OCI-LY7 (cell line): Measurements from ENCODE around the gene PCDHGA5. TPM values are rescaled to one million over a fixed set of nuclear protein-coding genes. Genes with fewer than 3 reads are reported as not detected.
"Not testable (repeated sequence)": the region's sequence is repeated elsewhere in the genome, so short reads cannot be mapped to it uniquely, and the experiment has no call there.

Experiments used
- BruUV-seq: library from RNA; stranded (reverse); fragments of 400-500 nt; replicated peaks from 2 replicates; lab custom pipeline; 2021; lab: Mats Ljungman, UMichigan
- CTCF ChIA-PET: fragments of 300-600 bp; sonication (Branson Sonifier 250); formaldehyde crosslinking; loops from one replicate; lab custom pipeline; 2022; ENCODE audit warnings: antibody characterized with exemption; ENCODE audit not compliant: unreplicated experiment; lab: Charles Lee
- POLR2A ChIA-PET: fragments of 300-600 bp; sonication (Branson Sonifier 250); formaldehyde crosslinking; loops from one replicate; lab custom pipeline; 2022; ENCODE audit warnings: antibody characterized with exemption; lab: Charles Lee
- DNase-seq: peaks from one replicate; pipeline ENCODE4 v3.0.0-alpha.2; 2015; ENCODE audit warnings: low spot score
- H2AFZ ChIP-seq: fragments of 200-600 bp; sonication (generic), shearing (Covaris generic); 2 replicates; pipeline ENCODE4 v1.6.1; 2014; ENCODE audit warnings: mild to moderate bottlenecking, antibody characterized with exemption, low read length, moderate library complexity
- H3K27ac ChIP-seq: fragments of 200-600 bp; sonication (generic); 2 replicates; pipeline ENCODE4 v1.5.1; 2014; ENCODE audit warnings: mixed run types, low read depth, mild to moderate bottlenecking, moderate library complexity, low read length, inconsistent platforms; ENCODE audit not compliant: poor library complexity, severe bottlenecking
- H3K36me3 ChIP-seq: fragments of 200-600 bp; sonication (generic); 2 replicates; pipeline ENCODE4 v1.6.1; 2014; ENCODE audit warnings: mild to moderate bottlenecking, antibody characterized with exemption, low read length, moderate library complexity, mixed read lengths; ENCODE audit not compliant: insufficient read depth
- H3K4me1 ChIP-seq: fragments of 200-600 bp; sonication (generic); 2 replicates; pipeline ENCODE4 v1.5.1; 2014; ENCODE audit warnings: mild to moderate bottlenecking, low read length; ENCODE audit not compliant: insufficient read depth, poor library complexity, severe bottlenecking
- H3K4me2 ChIP-seq: fragments of 200-600 bp; sonication (generic); 2 replicates; pipeline ENCODE4 v1.6.1; 2014; ENCODE audit warnings: mild to moderate bottlenecking, low read length
- H3K4me3 ChIP-seq: fragments of 200-600 bp; sonication (generic); 2 replicates; pipeline ENCODE4 v1.5.1; 2014; ENCODE audit warnings: mild to moderate bottlenecking, low read depth, low read length; ENCODE audit not compliant: poor library complexity, severe bottlenecking
- H3K79me2 ChIP-seq: fragments of 200-600 bp; sonication (generic); 2 replicates; pipeline ENCODE4 v1.6.1; 2016; ENCODE audit warnings: low read depth, mild to moderate bottlenecking, low read length, moderate library complexity, mixed read lengths; ENCODE audit not compliant: insufficient read depth
- H3K9me2 ChIP-seq: fragments of 200-600 bp; sonication (generic); 2 replicates; pipeline ENCODE4 v1.6.1; 2016; ENCODE audit warnings: mild to moderate bottlenecking, low read length, mixed read lengths; ENCODE audit not compliant: insufficient read depth
- H3K9me3 ChIP-seq: fragments of 200-600 bp; sonication (generic); 2 replicates; pipeline ENCODE4 v1.6.1; 2014; ENCODE audit warnings: mild to moderate bottlenecking, mixed run types, low read length, mixed read lengths
- H4K20me1 ChIP-seq: fragments of 200-600 bp; sonication (generic); 2 replicates; pipeline ENCODE4 v1.6.1; 2014; ENCODE audit warnings: mild to moderate bottlenecking, antibody characterized with exemption, low read length, moderate library complexity, mixed read lengths; ENCODE audit not compliant: insufficient read depth
- EZH2phosphoT487 ChIP-seq: fragments of 200-600 bp; sonication (generic); IDR thresholded peaks from 2 replicates; pipeline ENCODE4 v1.6.1; 2018; ENCODE audit warnings: low read depth, borderline replicate concordance, mild to moderate bottlenecking, mixed run types, antibody characterized with exemption, low read length, moderate library complexity, mixed read lengths
- intact Hi-C: fragments of 100-400 bp; cut with micrococcal nuclease; formaldehyde crosslinking; loops from one replicate; pipeline ENCODE4 v1.10.0; 2022; ENCODE audit not compliant: unreplicated experiment
- total RNA-seq, 2 experiments: library from RNA; depleted of rRNA in 1 of 2; stranded (reverse); fragments of >200 nt in 1 of 2; shearing (Covaris generic) in 1 of 2; gene quantifications; 2 replicates each; pipeline ENCODE4 v1.2.3, GENCODE V29; 2014 to 2022
- TF ChIP-seq, protein P1 (sequence below): fragments of 200-600 bp; sonication (generic); conservative IDR thresholded peaks from 2 replicates; pipeline ENCODE4 v1.5.1; 2014; ENCODE audit warnings: mild to moderate bottlenecking, antibody characterized with exemption, low read length, moderate library complexity, mixed read lengths

PCDHGA5 gene
- total RNA-seq, 2 experiments from 2014 or later: 4.9 to 5.2 TPM

DNA sequence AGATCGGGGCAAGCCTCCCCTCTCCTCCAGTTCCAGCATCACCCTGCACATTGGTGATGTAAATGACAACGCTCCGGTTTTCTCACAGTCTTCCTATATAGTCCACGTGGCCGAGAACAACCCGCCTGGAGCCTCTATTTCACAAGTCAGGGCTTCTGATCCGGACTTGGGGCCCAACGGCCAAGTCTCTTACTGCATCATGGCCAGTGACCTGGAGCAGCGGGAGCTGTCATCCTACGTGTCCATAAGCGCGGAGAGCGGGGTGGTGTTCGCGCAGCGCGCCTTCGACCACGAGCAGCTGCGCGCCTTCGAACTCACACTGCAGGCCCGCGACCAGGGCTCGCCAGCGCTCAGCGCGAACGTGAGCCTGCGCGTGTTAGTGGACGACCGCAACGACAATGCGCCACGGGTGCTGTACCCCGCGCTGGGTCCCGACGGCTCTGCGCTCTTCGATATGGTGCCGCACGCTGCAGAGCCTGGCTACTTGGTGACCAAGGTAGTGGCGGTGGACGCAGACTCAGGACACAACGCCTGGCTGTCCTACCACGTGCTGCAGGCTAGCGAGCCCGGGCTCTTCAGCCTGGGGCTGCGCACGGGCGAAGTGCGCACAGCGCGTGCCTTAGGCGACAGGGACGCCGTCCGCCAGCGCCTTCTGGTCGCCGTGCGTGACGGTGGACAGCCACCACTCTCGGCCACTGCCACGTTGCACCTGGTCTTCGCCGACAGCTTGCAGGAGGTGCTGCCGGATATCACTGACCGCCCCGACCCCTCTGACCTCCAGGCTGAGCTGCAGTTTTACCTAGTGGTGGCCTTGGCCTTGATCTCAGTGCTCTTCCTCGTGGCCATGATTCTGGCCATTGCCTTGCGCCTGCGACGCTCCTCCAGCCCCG, 25.4 kb downstream of the PCDHGA5 start:
- no peak for DNase-seq
- intact Hi-C loops: no loop called here
- ChIA-PET CTCF (interaction anchor here (0.6 to 1.3 kb wide), 3 partner anchors 70 to 169 kb away, joined by 3 to 5 read pairs (median 3); partner anchors contain the start of gene TAF7), POLR2A (no interaction called here)
- TF ChIP-seq EZH2phosphoT487: no peak
- H3K27ac ChIP-seq: no peak overlapping the region
- no peak overlapping the region for H3K4me3 ChIP-seq
- no peaks in the 10 kb centered on the region for H3K36me3 ChIP-seq
- no peaks in the 10 kb centered on the region for H3K9me3 ChIP-seq
- no peaks in the 10 kb centered on the region for H4K20me1 ChIP-seq
- no peaks in the 10 kb centered on the region for H3K9me2 ChIP-seq
- H3K4me2 ChIP-seq: no peak overlapping the region
- no peak overlapping the region for H2AFZ ChIP-seq
- no TSS peak for BruUV-seq
- H3K79me2 ChIP-seq: peaks cover 8% of the 10 kb centered on the region; the same call in 1 of the 2 replicates
- H3K4me1 ChIP-seq: peaks cover 7% of the 10 kb centered on the region

DNA sequence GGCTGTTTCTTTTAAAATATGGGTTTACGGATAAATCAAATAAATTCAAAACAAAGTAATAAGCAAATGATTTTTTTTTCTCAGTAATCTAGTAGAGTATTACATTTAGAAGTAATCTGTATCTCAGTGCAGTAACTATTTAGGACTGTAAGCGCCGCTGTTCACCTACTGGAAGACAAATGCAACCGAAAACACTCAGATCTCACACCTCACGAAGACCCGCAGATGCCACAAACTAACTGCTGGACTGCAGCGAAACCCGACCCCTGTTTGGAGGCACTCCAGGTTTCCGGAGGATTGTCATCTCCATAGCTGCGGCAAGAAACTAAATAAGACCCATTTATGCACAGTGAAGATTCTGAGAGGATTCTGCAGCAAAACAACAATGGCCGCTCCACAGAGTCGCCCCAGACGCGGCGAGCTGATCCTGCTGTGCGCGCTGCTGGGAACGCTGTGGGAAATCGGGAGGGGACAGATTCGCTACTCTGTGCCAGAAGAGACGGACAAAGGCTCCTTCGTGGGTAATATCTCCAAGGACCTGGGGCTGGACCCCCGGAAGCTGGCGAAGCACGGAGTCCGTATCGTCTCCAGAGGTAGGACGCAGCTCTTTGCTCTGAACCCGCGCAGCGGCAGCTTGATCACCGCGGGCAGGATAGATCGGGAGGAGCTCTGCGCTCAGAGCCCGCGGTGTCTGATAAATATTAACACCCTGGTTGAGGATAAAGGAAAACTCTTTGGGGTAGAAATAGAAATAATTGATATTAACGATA, 28.7 kb downstream of the PCDHGA5 start, which contains the start of gene PCDHGA8:
Gene PCDHGA8 (plus strand): TSS at position 205 of the 770 bp plus-strand sequence. CDS start 181 bp downstream, at position 386.
- ChIA-PET POLR2A (interaction anchor here (1.4 kb wide), 1 partner anchor 12 kb away, joined by 3 read pairs; no protein-coding TSS in a partner anchor), CTCF (no interaction called here)
- peaks cover 7% of the 10 kb centered on the region for H3K4me1 ChIP-seq
- no peak within 1 kb of the TSS for H2AFZ ChIP-seq
- no peaks in the 10 kb centered on the region for H3K9me3 ChIP-seq
- peak within 1 kb of the TSS; percentile 25 for H3K4me3 ChIP-seq
- peak within 1 kb of the TSS; percentile 40 for H3K4me2 ChIP-seq
- no peak for TF ChIP-seq EZH2phosphoT487
- TF ChIP-seq, protein P1, sequence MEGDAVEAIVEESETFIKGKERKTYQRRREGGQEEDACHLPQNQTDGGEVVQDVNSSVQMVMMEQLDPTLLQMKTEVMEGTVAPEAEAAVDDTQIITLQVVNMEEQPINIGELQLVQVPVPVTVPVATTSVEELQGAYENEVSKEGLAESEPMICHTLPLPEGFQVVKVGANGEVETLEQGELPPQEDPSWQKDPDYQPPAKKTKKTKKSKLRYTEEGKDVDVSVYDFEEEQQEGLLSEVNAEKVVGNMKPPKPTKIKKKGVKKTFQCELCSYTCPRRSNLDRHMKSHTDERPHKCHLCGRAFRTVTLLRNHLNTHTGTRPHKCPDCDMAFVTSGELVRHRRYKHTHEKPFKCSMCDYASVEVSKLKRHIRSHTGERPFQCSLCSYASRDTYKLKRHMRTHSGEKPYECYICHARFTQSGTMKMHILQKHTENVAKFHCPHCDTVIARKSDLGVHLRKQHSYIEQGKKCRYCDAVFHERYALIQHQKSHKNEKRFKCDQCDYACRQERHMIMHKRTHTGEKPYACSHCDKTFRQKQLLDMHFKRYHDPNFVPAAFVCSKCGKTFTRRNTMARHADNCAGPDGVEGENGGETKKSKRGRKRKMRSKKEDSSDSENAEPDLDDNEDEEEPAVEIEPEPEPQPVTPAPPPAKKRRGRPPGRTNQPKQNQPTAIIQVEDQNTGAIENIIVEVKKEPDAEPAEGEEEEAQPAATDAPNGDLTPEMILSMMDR: peak; percentile 84
- H3K79me2 ChIP-seq: peaks cover 8% of the 10 kb centered on the region; the same call in 1 of the 2 replicates
- intact Hi-C loops: no loop called here
- BruUV-seq: no TSS peak
- H3K9me2 ChIP-seq: no peaks in the 10 kb centered on the region
- H3K36me3 ChIP-seq: no peaks in the 10 kb centered on the region
- no peaks in the 10 kb centered on the region for H4K20me1 ChIP-seq
- H3K27ac ChIP-seq: no peak within 1 kb of the TSS
- DNase-seq: peak; percentile 41

DNA sequence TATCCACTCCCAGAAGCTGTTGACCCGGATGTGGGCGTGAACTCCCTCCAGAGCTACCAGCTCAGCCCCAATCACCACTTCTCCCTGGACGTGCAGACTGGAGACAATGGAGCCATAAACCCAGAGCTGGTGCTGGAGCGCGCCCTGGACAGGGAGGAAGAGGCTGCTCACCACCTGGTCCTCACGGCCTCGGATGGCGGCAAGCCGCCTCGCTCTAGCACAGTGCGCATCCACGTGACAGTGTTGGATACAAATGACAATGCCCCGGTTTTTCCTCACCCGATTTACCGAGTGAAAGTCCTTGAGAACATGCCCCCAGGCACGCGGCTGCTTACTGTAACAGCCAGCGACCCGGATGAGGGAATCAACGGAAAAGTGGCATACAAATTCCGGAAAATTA, 29.3 kb downstream of the PCDHGA5 start:
- Histone ChIP-seq H2AFZ (no peak overlapping the region), H3K79me2 (peaks cover 8% of the 10 kb centered on the region; the same call in 1 of the 2 replicates), H3K4me1 (peaks cover 7% of the 10 kb centered on the region), H3K9me2 (no peaks in the 10 kb centered on the region), H4K20me1 (no peaks in the 10 kb centered on the region), H3K4me2 (no peak overlapping the region), H3K4me3 (no peak overlapping the region), H3K9me3 (no peaks in the 10 kb centered on the region), H3K36me3 (no peaks in the 10 kb centered on the region), H3K27ac (no peak overlapping the region)
- ChIA-PET CTCF (no interaction called here), POLR2A (no interaction called here)
- no peak for DNase-seq
- intact Hi-C loops: no loop called here
- BruUV-seq: no TSS peak
- TF ChIP-seq, protein P1: no peak
- no peak for TF ChIP-seq EZH2phosphoT487

DNA sequence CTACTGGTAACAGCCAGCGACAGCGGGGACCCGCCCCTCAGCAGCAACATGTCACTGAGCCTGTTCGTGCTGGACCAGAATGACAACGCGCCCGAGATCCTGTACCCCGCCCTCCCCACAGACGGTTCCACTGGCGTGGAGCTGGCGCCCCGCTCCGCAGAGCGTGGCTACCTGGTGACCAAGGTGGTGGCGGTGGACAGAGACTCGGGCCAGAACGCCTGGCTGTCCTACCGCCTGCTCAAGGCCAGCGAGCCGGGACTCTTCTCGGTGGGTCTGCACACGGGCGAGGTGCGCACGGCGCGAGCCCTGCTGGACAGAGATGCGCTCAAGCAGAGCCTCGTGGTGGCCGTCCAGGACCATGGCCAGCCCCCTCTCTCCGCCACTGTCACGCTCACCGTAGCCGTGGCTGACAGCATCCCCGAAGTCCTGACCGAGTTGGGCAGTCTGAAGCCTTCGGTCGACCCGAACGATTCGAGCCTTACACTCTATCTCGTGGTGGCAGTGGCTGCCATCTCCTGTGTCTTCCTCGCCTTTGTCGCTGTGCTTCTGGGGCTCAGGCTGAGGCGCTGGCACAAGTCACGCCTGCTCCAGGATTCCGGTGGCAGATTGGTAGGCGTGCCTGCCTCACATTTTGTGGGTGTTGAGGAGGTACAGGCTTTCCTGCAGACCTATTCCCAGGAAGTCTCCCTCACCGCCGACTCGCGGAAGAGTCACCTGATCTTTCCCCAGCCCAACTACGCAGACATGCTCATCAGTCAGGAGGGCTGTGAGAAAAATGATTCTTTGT, 30.6 kb downstream of the PCDHGA5 start:
- H3K4me3 ChIP-seq, H3K36me3 ChIP-seq, POLR2A ChIA-PET, H4K20me1 ChIP-seq, H3K79me2 ChIP-seq, H3K27ac ChIP-seq, DNase-seq, H3K4me2 ChIP-seq, H3K9me3 ChIP-seq, intact Hi-C loops, H2AFZ ChIP-seq, CTCF ChIA-PET, BruUV-seq, H3K4me1 ChIP-seq, H3K9me2 ChIP-seq: not testable (repeated sequence)
